HEK293 (cell line): ENCODE measurements around the gene TAC3.

Experiments used
- CTCF ChIA-PET: fragments of 350-600 bp; formaldehyde crosslinking; extraction: SDS; loops from one replicate; lab custom pipeline; 2021; ENCODE audit warnings: antibody characterized with exemption; lab: Yijun Ruan, JAX
- POLR2A ChIA-PET: fragments of 300-600 bp; formaldehyde crosslinking; extraction: SDS; loops from one replicate; lab custom pipeline; 2020; ENCODE audit warnings: antibody characterized with exemption, inconsistent platforms; lab: Yijun Ruan, JAX
- H3K27ac ChIP-seq: fragments of 200-500 bp; sonication (Bioruptor generic); 2 replicates; pipeline ENCODE4 v1.5.1; 2014; ENCODE audit warnings: low read depth, low read length, control low read depth, inconsistent platforms; ENCODE audit errors: extremely low read depth
- H3K36me3 ChIP-seq, 2 experiments: fragments of 200-500 bp in 1 of 2; sonication (Bioruptor generic) in 1 of 2; 1 replicate in 1 of 2; 2 replicates in 1 of 2; pipeline ENCODE4 v1.5.1; 2014 to 2017; ENCODE audit warnings: inconsistent platforms in 2 of 2, low read length in 2 of 2; ENCODE audit not compliant: control insufficient read depth in 2 of 2, insufficient read depth in 1 of 2
- H3K4me1 ChIP-seq: fragments of 200-500 bp; sonication (Bioruptor generic); 2 replicates; pipeline ENCODE4 v1.5.1; 2014; ENCODE audit warnings: mild to moderate bottlenecking, low read length, inconsistent platforms; ENCODE audit not compliant: control insufficient read depth, insufficient read depth
- H3K4me3 ChIP-seq: 2 replicates; pipeline ENCODE4 v1.5.1; 2011; ENCODE audit warnings: low read depth, mild to moderate bottlenecking, control low read depth, low read length, moderate library complexity
- H3K9me3 ChIP-seq: fragments of 200-500 bp; sonication (Bioruptor generic); 2 replicates; pipeline ENCODE4 v1.5.1; 2014; ENCODE audit warnings: low read depth, low read length, inconsistent platforms; ENCODE audit not compliant: control insufficient read depth, insufficient read depth
- GLIS2 ChIP-seq: fragments of 450-650 bp; formaldehyde crosslinking; IDR thresholded peaks from 2 replicates; pipeline ENCODE4 v1.5.1; 2016; ENCODE audit warnings: missing biosample characterization, missing genetic modification characterization
- HIC1 ChIP-seq: fragments of 450-650 bp; formaldehyde crosslinking; IDR thresholded peaks from 2 replicates; pipeline ENCODE4 v1.5.1; 2016; ENCODE audit warnings: missing biosample characterization, missing genetic modification characterization
- ZBTB10 ChIP-seq: fragments of 450-650 bp; formaldehyde crosslinking; IDR thresholded peaks from 2 replicates; pipeline ENCODE4 v1.5.1; 2016; ENCODE audit warnings: missing biosample characterization, missing genetic modification characterization
- ZBTB7A ChIP-seq: fragments of 450-650 bp; formaldehyde crosslinking; IDR thresholded peaks from 2 replicates; pipeline ENCODE4 v1.5.1; 2016; ENCODE audit warnings: low read depth, missing biosample characterization, missing genetic modification characterization
- ZFHX2 ChIP-seq: fragments of 450-650 bp; formaldehyde crosslinking; conservative IDR thresholded peaks from 2 replicates; pipeline ENCODE4 v1.5.1; 2016; ENCODE audit warnings: missing biosample characterization, missing genetic modification characterization
- ZIC2 ChIP-seq: fragments of 450-650 bp; formaldehyde crosslinking; IDR thresholded peaks from 2 replicates; pipeline ENCODE4 v1.5.1; 2016; ENCODE audit warnings: missing biosample characterization, missing genetic modification characterization
- ZNF133 ChIP-seq: fragments of 450-650 bp; formaldehyde crosslinking; IDR thresholded peaks from 2 replicates; pipeline ENCODE4 v1.5.1; 2016; ENCODE audit warnings: missing biosample characterization, missing genetic modification characterization
- ZNF23 ChIP-seq: fragments of 450-650 bp; formaldehyde crosslinking; IDR thresholded peaks from 2 replicates; pipeline ENCODE4 v1.5.1; 2016; ENCODE audit warnings: missing biosample characterization, missing genetic modification characterization, borderline replicate concordance
- ZNF274 ChIP-seq, 2 experiments: fragments of 200-500 bp in 1 of 2; fragments of 450-650 bp in 1 of 2; sonication (Bioruptor generic) in 1 of 2; formaldehyde crosslinking in 1 of 2; IDR thresholded peaks; 2 replicates each; pipeline versions ENCODE4 v1.5.1 to v1.6.1; 2014 to 2016; ENCODE audit warnings: borderline replicate concordance in 1 of 2, inconsistent platforms in 1 of 2, low read length in 1 of 2, missing biosample characterization in 1 of 2, missing genetic modification characterization in 1 of 2
- ZNF398 ChIP-seq: fragments of 450-650 bp; formaldehyde crosslinking; IDR thresholded peaks from 2 replicates; pipeline ENCODE4 v1.5.1; 2017; ENCODE audit warnings: missing biosample characterization, missing genetic modification characterization
- ZNF433 ChIP-seq: fragments of 450-650 bp; formaldehyde crosslinking; IDR thresholded peaks from 2 replicates; pipeline ENCODE4 v1.5.1; 2016; ENCODE audit warnings: missing biosample characterization, missing genetic modification characterization, low read depth
- ZNF449 ChIP-seq: fragments of 450-650 bp; formaldehyde crosslinking; IDR thresholded peaks from 2 replicates; pipeline ENCODE4 v1.5.1; 2017; ENCODE audit warnings: missing biosample characterization, mild to moderate bottlenecking, missing genetic modification characterization, moderate library complexity
- ZNF518A ChIP-seq: fragments of 450-650 bp; formaldehyde crosslinking; conservative IDR thresholded peaks from 2 replicates; pipeline ENCODE4 v1.5.1; 2016; ENCODE audit warnings: low read depth, missing biosample characterization, missing genetic modification characterization
- ZNF548 ChIP-seq: fragments of 450-650 bp; formaldehyde crosslinking; IDR thresholded peaks from 2 replicates; pipeline ENCODE4 v1.5.1; 2016; ENCODE audit warnings: missing biosample characterization, missing genetic modification characterization
- ZNF580 ChIP-seq: fragments of 450-650 bp; formaldehyde crosslinking; IDR thresholded peaks from 2 replicates; pipeline ENCODE4 v1.5.1; 2016; ENCODE audit warnings: missing biosample characterization, missing genetic modification characterization
- ZNF621 ChIP-seq: fragments of 450-650 bp; formaldehyde crosslinking; IDR thresholded peaks from 2 replicates; pipeline ENCODE4 v1.5.1; 2017; ENCODE audit warnings: missing biosample characterization, missing genetic modification characterization
- ZNF704 ChIP-seq: fragments of 450-650 bp; formaldehyde crosslinking; IDR thresholded peaks from 2 replicates; pipeline ENCODE4 v1.5.1; 2016; ENCODE audit warnings: missing biosample characterization, missing genetic modification characterization
- ZNF768 ChIP-seq: fragments of 450-650 bp; formaldehyde crosslinking; IDR thresholded peaks from 2 replicates; pipeline ENCODE4 v1.5.1; 2018; ENCODE audit warnings: missing biosample characterization, mild to moderate bottlenecking, missing genetic modification characterization
- ZSCAN18 ChIP-seq: fragments of 450-650 bp; formaldehyde crosslinking; IDR thresholded peaks from 2 replicates; pipeline ENCODE4 v1.5.1; 2016; ENCODE audit warnings: missing biosample characterization, missing genetic modification characterization

TAC3 gene

GRCh38 chr12:56998316-56998715 lies 18.0 kb downstream of the TAC3 start:
- Histone ChIP-seq H3K9me3 (no peaks in the 10 kb centered on the region), H3K4me1 (no peaks in the 10 kb centered on the region), H3K27ac (no peak overlapping the region)
- CTCF ChIA-PET, result interaction anchor here (0.8 to 9.7 kb wide), 5 partner anchors 11 to 242 kb away, joined by 3 to 117 read pairs (median 4); partner anchors contain the start of genes HSD17B6 and PRIM1
- TF ChIP-seq ZNF518A (tag by site-specific recombination) (no peak), ZNF704 (tag by site-specific recombination) (no peak), HIC1 (no peak), ZNF768 (tag by site-specific recombination) (no peak), ZSCAN18 (no peak), ZIC2 (tag by site-specific recombination) (no peak), ZNF433 (tag by site-specific recombination) (no peak), ZNF580 (no peak), ZNF23 (tag by site-specific recombination) (no peak), ZFHX2 (tag by site-specific recombination) (no peak), ZNF133 (tag by site-specific recombination) (no peak), ZNF548 (tag by site-specific recombination) (no peak), GLIS2 (tag by site-specific recombination) (no peak), ZNF621 (no peak), ZNF398 (tag by site-specific recombination) (no peak), ZBTB7A (tag by site-specific recombination) (no peak), ZBTB10 (tag by site-specific recombination) (no peak), ZNF274 (IDR thresholded peaks at IDR 0.05; ENCODE audit: low read length) (no peak), ZNF274 (tag by site-specific recombination; IDR thresholded peaks at IDR 0.05; ENCODE audit: borderline replicate concordance) (no peak), ZNF449 (tag by site-specific recombination) (no peak)
- TF ChIP-seq, all 188 proteins: peak for 0
- POLR2A ChIA-PET, result no interaction called here
- Histone ChIP-seq H3K36me3 (peaks cover 2 to 65% of the 10 kb centered on the region in 2 experiments; a peak in 2 of 3 replicates), H3K4me3 (no peak overlapping the region)
